IPS DF 4.7 (cell line): ENCODE results near the gene ATAD3B.
"Not testable (repeated sequence)": the region's sequence is repeated elsewhere in the genome, so short reads cannot be mapped to it uniquely, and the experiment has no call there.

Source experiments
- DNase-seq: peaks from one replicate; pipeline ENCODE4 v3.0.0-alpha.2; 2013; ENCODE audit warnings: low spot score; ENCODE audit errors: extremely low read depth

The ATAD3B gene

GRCh38 chr1:1451696-1452364 lies 19.7 kb upstream of the ATAD3B start:
- no peak for DNase-seq

DNA sequence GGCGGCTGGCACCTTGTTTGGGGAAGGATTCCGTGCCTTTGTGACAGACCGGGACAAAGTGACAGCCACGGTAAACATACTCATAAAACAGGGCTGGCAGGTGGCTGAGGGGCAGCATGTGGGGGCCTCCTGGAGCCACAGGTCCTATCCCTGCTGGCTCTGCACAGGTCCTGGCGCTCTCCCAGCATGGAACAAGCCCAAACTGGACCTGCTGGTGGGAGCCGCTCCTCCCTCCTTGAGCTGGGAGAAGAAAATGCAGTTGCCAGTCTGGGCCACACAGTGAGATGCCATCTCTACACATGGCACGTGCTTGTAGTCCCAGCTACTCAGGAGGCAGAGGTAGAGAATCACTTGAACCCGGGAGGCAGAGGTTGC lies 19.2 kb upstream of the ATAD3B start:
- not testable (repeated sequence) for DNase-seq

DNA sequence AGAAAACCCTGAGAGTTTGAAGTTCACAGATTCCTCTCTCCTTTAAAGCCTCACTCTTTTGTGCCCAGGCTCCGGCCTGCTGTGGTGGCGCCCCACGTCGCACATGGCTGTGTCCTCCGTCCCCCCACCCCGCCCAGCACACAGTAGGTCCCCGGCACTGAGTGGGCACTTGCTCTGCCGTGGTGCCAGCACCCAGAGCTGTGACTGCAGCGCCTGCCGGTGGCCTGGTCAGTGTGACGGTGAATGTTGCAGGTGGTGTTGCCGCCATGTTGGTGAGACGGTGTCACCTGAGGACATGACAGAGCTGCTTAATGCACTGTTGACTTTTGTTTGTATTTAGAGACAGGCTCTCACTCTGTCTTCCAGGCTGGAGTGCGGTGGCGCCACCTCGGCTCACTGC lies 18.7 kb upstream of the ATAD3B start:
- no peak for DNase-seq

DNA sequence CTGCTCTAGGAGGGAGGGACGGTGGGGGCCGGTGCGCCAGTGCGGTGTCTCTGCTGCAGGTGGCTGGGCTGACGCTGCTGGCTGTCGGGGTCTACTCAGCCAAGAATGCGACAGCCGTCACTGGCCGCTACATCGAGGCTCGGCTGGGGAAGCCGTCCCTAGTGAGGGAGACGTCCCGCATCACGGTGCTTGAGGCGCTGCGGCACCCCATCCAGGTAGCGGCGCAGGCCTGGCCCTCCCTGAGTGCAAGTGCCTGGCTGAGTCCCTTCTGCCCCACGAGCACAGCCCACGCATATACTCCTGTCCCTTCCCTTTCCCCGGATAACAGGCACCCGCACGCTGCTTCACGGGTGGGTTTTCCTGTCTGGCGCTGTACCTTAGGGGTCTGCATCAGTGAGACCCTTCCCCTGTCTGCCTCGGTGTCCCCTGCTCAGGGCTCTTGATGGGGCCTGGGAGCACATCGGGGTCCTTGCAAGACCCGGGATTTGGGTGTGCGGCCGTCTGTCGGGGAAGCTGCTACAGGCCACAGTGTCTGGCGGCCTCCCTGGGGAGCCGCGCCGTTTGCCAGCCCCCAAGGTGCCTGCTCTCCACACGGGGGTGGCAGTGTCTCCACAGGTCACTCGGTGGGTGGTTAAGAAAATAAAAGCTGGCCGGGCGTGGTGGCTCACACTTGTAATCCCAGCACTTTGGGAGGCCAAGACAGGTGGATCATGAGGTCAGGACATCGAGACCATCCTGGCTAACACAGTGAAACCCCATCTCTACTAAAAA lies 17.1 kb upstream of the ATAD3B start:
- DNase-seq = not testable (repeated sequence)

DNA sequence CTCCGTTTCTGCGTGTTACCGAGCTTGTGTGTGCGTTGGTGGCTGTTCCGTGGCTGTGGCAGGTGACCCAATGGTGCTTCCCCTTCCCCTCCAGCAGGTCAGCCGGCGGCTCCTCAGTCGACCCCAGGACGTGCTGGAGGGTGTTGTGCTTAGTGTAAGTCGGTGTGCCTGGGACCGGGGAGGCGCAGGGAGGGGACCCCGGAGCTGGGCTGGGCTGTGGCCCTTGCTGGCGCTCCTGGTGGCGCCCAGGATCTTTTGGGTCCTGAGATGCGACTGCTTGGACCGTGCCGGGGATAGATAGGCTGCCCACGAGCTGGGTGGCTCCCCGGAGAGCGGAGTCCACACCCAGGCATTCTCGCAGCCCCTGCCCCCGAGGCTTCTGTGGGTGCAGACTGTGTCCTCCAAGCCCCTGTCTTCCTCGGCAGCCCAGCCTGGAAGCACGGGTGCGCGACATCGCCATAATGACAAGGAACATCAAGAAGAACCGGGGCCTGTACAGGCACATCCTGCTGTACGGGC lies 16.1 kb upstream of the ATAD3B start:
- no peak for DNase-seq

- not testable (repeated sequence) for DNase-seq
Measured at GRCh38 chr1:1455934-1456333, 15.6 kb upstream of the ATAD3B start.

DNA sequence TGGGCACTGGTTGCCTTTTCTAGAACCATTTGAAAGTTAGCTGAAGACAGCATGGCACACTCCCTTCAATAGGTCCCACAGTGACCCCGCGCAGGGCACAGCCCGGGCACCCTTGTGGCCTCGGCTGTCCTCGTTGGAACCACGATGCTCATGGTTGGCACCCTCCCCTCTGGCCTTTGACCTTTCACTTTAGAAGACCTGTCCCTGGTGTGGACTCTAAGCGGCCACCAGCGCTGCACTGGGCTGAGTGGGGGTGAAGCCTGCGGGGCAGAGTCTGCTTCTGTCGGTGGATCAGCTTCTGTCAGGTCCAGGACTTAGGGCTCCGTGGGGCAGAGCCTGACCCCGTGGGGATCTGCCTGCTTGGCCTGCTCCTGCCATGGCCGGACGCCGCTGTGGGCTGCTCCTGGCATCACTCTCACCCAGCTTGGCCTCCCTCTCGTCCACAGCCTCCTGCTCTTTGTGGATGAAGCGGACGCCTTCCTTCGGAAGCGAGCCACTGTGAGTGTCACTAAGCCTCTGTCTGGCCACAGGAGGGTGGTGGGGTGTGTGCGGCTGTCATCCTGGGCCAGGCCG lies 14.8 kb upstream of the ATAD3B start:
- not testable (repeated sequence) for DNase-seq

- DNase-seq = not testable (repeated sequence)
Measured at GRCh38 chr1:1459156-1459555, 12.4 kb upstream of the ATAD3B start.

- DNase-seq = not testable (repeated sequence)
Measured at GRCh38 chr1:1459711-1460110, 11.9 kb upstream of the ATAD3B start.

DNA sequence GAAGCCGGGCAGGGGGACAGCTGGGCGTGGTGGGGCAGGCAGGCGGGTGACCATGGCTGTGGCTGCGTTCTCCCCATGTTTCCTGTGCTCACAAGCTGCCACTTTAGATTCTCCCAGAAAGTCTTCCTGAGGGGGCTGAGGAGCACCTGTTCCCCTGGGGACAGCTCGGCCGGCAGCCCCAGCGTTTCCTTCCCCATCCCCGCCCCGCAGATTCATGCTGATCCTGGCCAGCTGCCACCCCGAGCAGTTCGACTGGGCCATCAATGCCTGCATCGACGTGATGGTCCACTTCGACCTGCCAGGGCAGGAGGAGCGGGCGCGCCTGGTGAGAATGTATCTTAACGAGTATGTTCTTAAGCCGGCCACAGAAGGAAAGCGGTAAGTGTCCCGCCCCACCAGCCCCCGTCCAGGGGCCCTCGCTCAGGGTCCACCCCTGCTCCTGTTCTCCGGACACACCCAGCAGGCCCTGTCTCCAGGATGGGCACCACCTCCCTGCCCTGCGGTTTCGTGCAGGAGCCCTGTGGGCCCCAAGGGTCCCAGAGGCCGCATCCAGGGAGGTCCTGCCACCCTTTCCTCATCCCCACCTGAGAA lies 10.9 kb upstream of the ATAD3B start:
- no peak for DNase-seq

- DNase-seq = no peak
Measured at GRCh38 chr1:1461721-1462317, 9.7 kb upstream of the ATAD3B start.

- no peak for DNase-seq
Measured at GRCh38 chr1:1462318-1462966, 9.1 kb upstream of the ATAD3B start.

DNA sequence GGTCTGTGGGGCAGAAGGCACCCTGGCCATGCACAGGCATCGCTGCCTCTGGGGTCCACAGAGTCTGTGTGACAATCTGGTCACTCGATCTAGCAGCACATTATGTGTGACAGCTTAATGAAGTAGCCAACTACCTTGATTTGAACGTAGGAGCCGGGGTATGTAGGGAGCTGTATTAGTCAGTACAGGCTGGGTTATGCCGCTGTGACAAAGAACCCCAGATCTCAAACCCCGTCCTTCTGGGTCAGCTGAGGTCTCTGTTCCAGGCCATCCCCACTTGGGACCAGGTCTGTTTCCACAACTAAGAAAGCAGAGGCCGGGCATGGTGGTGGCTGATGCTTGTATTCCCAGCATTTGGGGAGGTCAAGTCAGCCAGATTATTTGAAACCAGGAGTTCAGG lies 8.3 kb upstream of the ATAD3B start:
- no peak for DNase-seq

- DNase-seq = not testable (repeated sequence)
Measured at GRCh38 chr1:1468196-1468985, 3.2 kb upstream of the ATAD3B start.

DNA sequence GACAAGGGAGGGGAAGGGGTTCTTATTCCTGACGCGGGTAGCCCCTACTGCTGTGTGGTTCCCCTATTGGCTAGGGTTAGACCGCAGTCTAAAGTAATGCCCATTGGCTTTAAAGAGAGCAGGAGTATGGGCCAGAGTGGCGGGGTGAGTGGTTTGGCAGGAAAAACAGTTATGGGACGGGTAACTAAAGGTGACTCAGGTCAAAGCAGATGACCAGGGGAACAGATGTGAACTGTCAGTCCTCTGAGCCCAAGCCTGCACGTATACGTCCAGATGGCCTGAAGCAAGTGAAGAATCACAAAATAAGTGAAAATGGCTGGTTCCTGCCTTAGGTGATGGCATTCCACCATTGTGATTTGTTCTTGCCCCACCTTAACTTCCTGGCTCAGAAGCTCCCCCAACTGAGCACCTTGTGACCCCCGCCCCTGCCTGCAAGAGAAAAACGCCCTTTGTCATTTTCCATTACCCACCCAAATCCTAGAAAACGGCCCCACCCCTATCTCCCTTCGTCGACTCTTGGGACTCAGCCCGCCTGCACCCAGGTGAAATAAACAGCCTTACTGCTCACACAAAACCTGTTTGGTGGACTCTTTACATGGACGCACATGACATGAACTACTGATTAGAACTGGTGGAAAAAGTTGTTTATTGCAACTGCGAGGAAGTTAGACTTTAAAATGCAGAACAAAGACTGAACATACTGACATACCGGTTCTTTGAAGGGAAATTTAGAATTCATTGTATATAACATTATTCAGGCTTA lies 758 bp upstream of the ATAD3B start:
- no peak for DNase-seq

DNA sequence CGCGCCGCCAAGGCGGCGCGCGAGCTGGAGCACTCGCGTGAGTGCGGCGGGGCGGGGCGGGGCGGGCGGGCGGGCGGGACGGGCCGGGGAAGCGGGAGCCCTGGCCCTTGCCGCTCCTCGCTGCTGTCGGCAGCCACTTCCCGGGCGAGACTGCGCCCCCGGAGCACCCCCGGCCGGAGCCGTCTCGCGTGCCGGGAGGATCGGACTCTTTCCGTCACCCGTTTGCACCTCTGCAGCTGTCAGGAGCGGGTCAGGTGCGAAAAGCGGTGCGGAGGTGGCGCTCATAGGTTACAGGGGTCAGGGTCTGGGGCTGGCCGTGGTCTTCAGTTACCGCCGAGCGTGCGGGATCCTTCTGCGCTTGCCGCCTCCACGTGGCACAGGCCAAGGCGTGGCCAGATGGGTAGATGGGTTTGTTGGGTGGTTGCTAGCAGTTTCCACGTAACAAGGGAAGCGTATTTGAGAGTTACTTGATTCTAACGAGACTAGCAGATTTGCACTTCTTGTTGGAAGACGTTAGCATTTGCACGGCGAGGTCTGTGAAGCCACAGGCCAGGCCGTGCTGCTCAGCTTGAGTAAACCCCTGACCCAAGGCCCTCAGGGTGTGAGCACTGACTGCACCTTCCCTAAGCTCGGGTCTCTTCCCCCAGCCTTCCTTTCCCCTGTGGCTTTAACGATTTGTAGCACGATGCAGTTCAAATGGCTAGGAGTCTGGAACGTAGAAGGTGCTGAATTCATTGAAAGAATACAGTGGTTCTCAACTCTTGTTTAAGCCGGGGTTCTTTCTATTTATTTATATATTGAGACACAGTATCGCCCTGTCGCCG lies 700 bp downstream of the ATAD3B start:
- DNase-seq = not testable (repeated sequence)

GRCh38 chr1:1476011-1476410 lies 4.4 kb downstream of the ATAD3B start:
- DNase-seq = not testable (repeated sequence)

DNA sequence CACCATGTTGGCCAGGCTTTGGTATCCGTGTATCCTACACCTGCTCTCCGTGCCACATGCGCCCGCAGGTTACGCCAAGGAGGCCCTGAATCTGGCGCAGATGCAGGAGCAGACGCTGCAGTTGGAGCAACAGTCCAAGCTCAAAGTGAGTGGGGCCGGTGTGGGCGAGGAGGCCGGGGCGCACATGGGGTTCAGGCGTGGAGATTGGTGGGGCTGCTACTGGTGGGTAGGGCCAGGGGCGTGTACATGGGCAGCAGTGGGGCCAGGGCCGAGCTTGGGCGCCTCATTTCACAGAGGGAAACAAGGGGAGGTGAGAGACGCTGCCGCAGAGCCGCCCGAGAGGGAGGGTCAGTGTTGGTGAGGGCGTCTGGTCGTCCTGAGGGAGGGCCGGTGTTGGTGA lies 5.6 kb downstream of the ATAD3B start:
- DNase-seq = no peak
